Stimulated activated CD4-positive, alpha-beta T cell treated with anti-CD3 and anti-CD28 coated beads, Interleukin-4, amount 100 ng/mL, for 24 hours (primary cell): ENCODE data around the gene RIMBP2.

Experiments
- DNase-seq: peaks from one replicate; pipeline ENCODE4 v3.0.0-alpha.2; 2020

The RIMBP2 gene

GRCh38 chr12:130433834-130434233 lies 282.3 kb downstream of the RIMBP2 start:
- no peak for DNase-seq

GRCh38 chr12:130433411-130433810 lies 282.7 kb downstream of the RIMBP2 start:
- DNase-seq: no peak

- no peak for DNase-seq
These were observed 284.9 kb downstream of the RIMBP2 start for GRCh38 chr12:130431176-130431575.

- no peak for DNase-seq
These were observed 286.2 kb downstream of the RIMBP2 start for GRCh38 chr12:130429656-130430505.

- DNase-seq: no peak
These were observed 288.0 kb downstream of the RIMBP2 start for GRCh38 chr12:130428116-130428515.

- DNase-seq: no peak
These were observed 288.7 kb downstream of the RIMBP2 start for GRCh38 chr12:130427381-130427887.

- no peak for DNase-seq
These were observed 290.3 kb downstream of the RIMBP2 start for GRCh38 chr12:130425698-130426245.

GRCh38 chr12:130424858-130425697 lies 291.0 kb downstream of the RIMBP2 start:
- no peak for DNase-seq

- no peak for DNase-seq
These were observed 291.9 kb downstream of the RIMBP2 start for GRCh38 chr12:130423991-130424857.

GRCh38 chr12:130423136-130423535 lies 293.0 kb downstream of the RIMBP2 start:
- no peak for DNase-seq

GRCh38 chr12:130422676-130423075 lies 293.4 kb downstream of the RIMBP2 start:
- DNase-seq: no peak

- no peak for DNase-seq
These were observed 294.2 kb downstream of the RIMBP2 start for GRCh38 chr12:130421896-130422295.

GRCh38 chr12:130420071-130420470 lies 296.0 kb downstream of the RIMBP2 start:
- no peak for DNase-seq

- DNase-seq: no peak
These were observed 297.0 kb downstream of the RIMBP2 start for GRCh38 chr12:130419116-130419515.

GRCh38 chr12:130418251-130418650 lies 297.8 kb downstream of the RIMBP2 start:
- DNase-seq: no peak

GRCh38 chr12:130414381-130414780 lies 301.7 kb downstream of the RIMBP2 start:
- DNase-seq: no peak

GRCh38 chr12:130413909-130414308 lies 302.2 kb downstream of the RIMBP2 start:
- no peak for DNase-seq

GRCh38 chr12:130412384-130412783 lies 303.7 kb downstream of the RIMBP2 start:
- no peak for DNase-seq

GRCh38 chr12:130405332-130405731 lies 310.8 kb downstream of the RIMBP2 start:
- DNase-seq: no peak

- DNase-seq: no peak
These were observed 314.4 kb downstream of the RIMBP2 start for GRCh38 chr12:130401703-130402102.

- no peak for DNase-seq
These were observed 317.8 kb downstream of the RIMBP2 start for GRCh38 chr12:130398100-130398848.

GRCh38 chr12:130396667-130397066 lies 319.4 kb downstream of the RIMBP2 start:
- DNase-seq: no peak
